ENCODE data around the gene CSAD.

DNA sequence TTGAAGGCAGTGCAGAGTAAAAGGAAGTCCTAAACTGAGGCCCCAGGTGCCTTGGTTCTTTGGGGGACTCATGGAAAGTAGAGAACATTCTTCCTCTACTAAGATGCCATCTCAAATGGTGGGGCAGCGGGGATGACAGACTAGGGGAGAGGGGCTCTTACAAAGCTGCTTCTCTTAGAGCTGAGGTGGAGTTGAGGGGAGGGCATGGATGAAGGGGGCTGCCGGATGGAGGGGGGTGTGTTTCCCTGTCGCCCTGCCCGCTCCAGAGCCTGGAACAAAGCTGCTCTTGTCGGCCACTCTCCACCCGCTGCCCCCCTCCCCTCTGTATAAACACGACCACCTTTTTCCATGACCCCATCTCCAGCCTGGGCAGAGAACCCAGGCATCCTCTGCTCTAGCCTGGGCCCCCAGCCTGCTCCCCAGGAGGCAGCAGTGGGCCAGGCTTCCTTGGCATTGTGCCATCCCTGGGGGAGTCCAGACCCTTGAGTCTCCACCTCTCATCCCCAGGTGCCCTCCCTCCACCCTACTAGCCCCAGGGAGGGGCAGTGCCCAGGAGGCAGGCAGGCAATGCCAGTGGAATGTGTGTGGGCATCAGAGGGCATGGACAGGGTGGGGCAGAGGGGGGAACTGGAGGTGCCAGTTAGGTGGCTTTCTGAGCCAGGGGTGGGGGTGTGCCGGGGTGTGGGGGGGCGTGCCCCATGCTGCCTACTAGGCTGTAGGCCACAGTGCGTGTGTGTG is 49.6 kb upstream of the CSAD start:
- TF ChIP-seq, protein P1, sequence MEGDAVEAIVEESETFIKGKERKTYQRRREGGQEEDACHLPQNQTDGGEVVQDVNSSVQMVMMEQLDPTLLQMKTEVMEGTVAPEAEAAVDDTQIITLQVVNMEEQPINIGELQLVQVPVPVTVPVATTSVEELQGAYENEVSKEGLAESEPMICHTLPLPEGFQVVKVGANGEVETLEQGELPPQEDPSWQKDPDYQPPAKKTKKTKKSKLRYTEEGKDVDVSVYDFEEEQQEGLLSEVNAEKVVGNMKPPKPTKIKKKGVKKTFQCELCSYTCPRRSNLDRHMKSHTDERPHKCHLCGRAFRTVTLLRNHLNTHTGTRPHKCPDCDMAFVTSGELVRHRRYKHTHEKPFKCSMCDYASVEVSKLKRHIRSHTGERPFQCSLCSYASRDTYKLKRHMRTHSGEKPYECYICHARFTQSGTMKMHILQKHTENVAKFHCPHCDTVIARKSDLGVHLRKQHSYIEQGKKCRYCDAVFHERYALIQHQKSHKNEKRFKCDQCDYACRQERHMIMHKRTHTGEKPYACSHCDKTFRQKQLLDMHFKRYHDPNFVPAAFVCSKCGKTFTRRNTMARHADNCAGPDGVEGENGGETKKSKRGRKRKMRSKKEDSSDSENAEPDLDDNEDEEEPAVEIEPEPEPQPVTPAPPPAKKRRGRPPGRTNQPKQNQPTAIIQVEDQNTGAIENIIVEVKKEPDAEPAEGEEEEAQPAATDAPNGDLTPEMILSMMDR (conservative IDR thresholded peaks at IDR 0.05; ENCODE audit: low read depth, low read length), result no peak
- no peak for TF ChIP-seq EZH2 (IDR thresholded peaks at IDR 0.05; ENCODE audit: borderline replicate concordance, low read depth, low read length, poor library complexity, severe bottlenecking)
